Left lung (tissue), 10 donors: Measurements from ENCODE around the gene JMJD6. TPM values are rescaled to one million over a fixed set of nuclear protein-coding genes. Genes with fewer than 3 reads are reported as not detected.

ENCODE experiments used
- ATAC-seq: fragments of 200-7000 bp; cut with Tn5 transposase; one replicate; pipeline ENCODE4 v1.9.1; 2020; ENCODE audit warnings: moderate library complexity
- DNase-seq, 4 donors: peaks; one replicate each; pipeline ENCODE4 v3.0.0-alpha.2; 2013 to 2020
- H3K27ac ChIP-seq, 2 donors: fragments of 200-600 bp; sonication (generic) in 1 of 2; one replicate each; pipeline versions ENCODE4 v1.5.0 to v1.8.0; 2020 to 2021
- H3K27me3 ChIP-seq, 2 donors: fragments of 200-600 bp; sonication (generic) in 1 of 2; one replicate each; pipeline versions ENCODE4 v1.5.0 to v1.8.0; 2020 to 2021
- H3K36me3 ChIP-seq, 2 donors: fragments of 200-600 bp; sonication (generic) in 1 of 2; one replicate each; pipeline versions ENCODE4 v1.5.0 to v1.8.0; 2020 to 2021
- H3K4me1 ChIP-seq, 2 donors: fragments of 200-600 bp; one replicate each; pipeline ENCODE4 v1.8.0; 2021
- H3K4me3 ChIP-seq, 2 donors: fragments of 200-600 bp; sonication (generic) in 1 of 2; one replicate each; pipeline versions ENCODE4 v1.5.0 to v1.8.0; 2020 to 2021; ENCODE audit warnings: mild to moderate bottlenecking in 1 of 2
- H3K9me3 ChIP-seq, 2 donors: fragments of 200-600 bp; sonication (generic) in 1 of 2; one replicate each; pipeline versions ENCODE4 v1.5.0 to v1.8.0; 2020 to 2021
- CTCF ChIP-seq, 2 donors: fragments of 200-600 bp; sonication (generic) in 1 of 2; IDR thresholded peaks; one replicate each; pipeline versions ENCODE4 v1.5.0 to v1.8.0; 2021; ENCODE audit warnings: antibody characterized with exemption in 2 of 2
- intact Hi-C, 2 donors: fragments of 100-400 bp; cut with DNase I; formaldehyde crosslinking; loops; one replicate each; pipeline versions ENCODE4 v1.11.2 to v1.14.2; 2022
- polyA plus RNA-seq, 6 donors: library from polyadenylated mRNA; unstranded; fragments of 120-200 nt; gene quantifications; one replicate each; pipeline ENCODE4 v1.2.1, GENCODE V29; 2013; ENCODE audit not compliant: insufficient read length in 6 of 6
- total RNA-seq, 2 donors: library from RNA; stranded (reverse); fragmentation: NEBNext Ultra II Directional; extraction: Animal tissue kit (Norgen Biotek cat#: 25700); gene quantifications; one replicate each; pipeline ENCODE4 v1.2.1, GENCODE V29; 2021
- donor health status: DM: no; HTN: yes; CAD: no.
- donor health status: DM: no; HTN: no; CAD: no.

The JMJD6 gene
- total and polyA plus RNA-seq, 8 donors = 21.9 to 35.9 (median 26.1) TPM

GRCh38 chr17:76757256-76757655, 30.9 kb upstream of the JMJD6 start:
- Histone ChIP-seq H3K4me3 (no peak overlapping the region), H3K4me1 (no peaks in the 10 kb centered on the region), H3K36me3 (peaks cover 0 to 76% of the 10 kb centered on the region in 2 donors), H3K9me3 (no peaks in the 10 kb centered on the region), H3K27ac (no peak overlapping the region), H3K27me3 (no peaks in the 10 kb centered on the region)
- no peak for TF ChIP-seq CTCF (IDR thresholded peaks at IDR 0.05)
- intact Hi-C loops = no loop called here
- ATAC-seq (no peak), DNase-seq (no peak)

GRCh38 chr17:76755285-76755684, 28.9 kb upstream of the JMJD6 start:
- Histone ChIP-seq H3K27me3 (no peaks in the 10 kb centered on the region), H3K4me3 (no peak overlapping the region), H3K9me3 (no peaks in the 10 kb centered on the region), H3K27ac (no peak overlapping the region), H3K36me3 (peaks cover 0 to 64% of the 10 kb centered on the region in 2 donors), H3K4me1 (no peaks in the 10 kb centered on the region)
- DNase-seq = no peak
- TF ChIP-seq CTCF (IDR thresholded peaks at IDR 0.05) = no peak
- intact Hi-C loops = no loop called here
- ATAC-seq = no peak

GRCh38 chr17:76753061-76753961, 26.9 kb upstream of the JMJD6 start:
- no peak overlapping the region for H3K4me3 ChIP-seq
- ATAC-seq (peak; percentile 27), DNase-seq (no peak)
- H3K27me3 ChIP-seq = no peaks in the 10 kb centered on the region
- intact Hi-C loops = no loop called here
- no peak overlapping the region for H3K27ac ChIP-seq
- no peak for TF ChIP-seq CTCF (IDR thresholded peaks at IDR 0.05)
- H3K9me3 ChIP-seq = no peaks in the 10 kb centered on the region
- H3K36me3 ChIP-seq = peaks cover 0 to 66% of the 10 kb centered on the region in 2 donors
- H3K4me1 ChIP-seq = no peaks in the 10 kb centered on the region

GRCh38 chr17:76752006-76752405, 25.6 kb upstream of the JMJD6 start:
- no peaks in the 10 kb centered on the region for H3K27me3 ChIP-seq
- intact Hi-C loops = no loop called here
- DNase-seq = no peak
- no peaks in the 10 kb centered on the region for H3K4me1 ChIP-seq
- no peak for TF ChIP-seq CTCF (IDR thresholded peaks at IDR 0.05)
- no peak overlapping the region for H3K4me3 ChIP-seq
- no peaks in the 10 kb centered on the region for H3K9me3 ChIP-seq
- no peak overlapping the region for H3K27ac ChIP-seq
- H3K36me3 ChIP-seq = peaks cover 0 to 59% of the 10 kb centered on the region in 2 donors
- peak; percentile 36 for ATAC-seq

- no peaks in the 10 kb centered on the region for H3K4me1 ChIP-seq
- no peak for ATAC-seq
- H3K27ac ChIP-seq = no peak overlapping the region
- no peaks in the 10 kb centered on the region for H3K27me3 ChIP-seq
- H3K9me3 ChIP-seq = no peaks in the 10 kb centered on the region
- intact Hi-C loops = no loop called here
- DNase-seq = no peak
- no peak overlapping the region for H3K4me3 ChIP-seq
- H3K36me3 ChIP-seq = peaks cover 0 to 59% of the 10 kb centered on the region in 2 donors
- no peak for TF ChIP-seq CTCF (IDR thresholded peaks at IDR 0.05)
These were observed 25.1 kb upstream of the JMJD6 start for GRCh38 chr17:76751416-76751993.
